GM21367 (cell line): ENCODE results near the gene GNMT.
"Not testable (repeated sequence)": the region's sequence is repeated elsewhere in the genome, so short reads cannot be mapped to it uniquely, and the experiment has no call there.

ENCODE experiments used
- ATAC-seq: cut with Tn5 transposase; IDR thresholded peaks from one replicate; pipeline ENCODE4 v1.9.1; 2021; ENCODE audit not compliant: unreplicated experiment

Gene GNMT

DNA sequence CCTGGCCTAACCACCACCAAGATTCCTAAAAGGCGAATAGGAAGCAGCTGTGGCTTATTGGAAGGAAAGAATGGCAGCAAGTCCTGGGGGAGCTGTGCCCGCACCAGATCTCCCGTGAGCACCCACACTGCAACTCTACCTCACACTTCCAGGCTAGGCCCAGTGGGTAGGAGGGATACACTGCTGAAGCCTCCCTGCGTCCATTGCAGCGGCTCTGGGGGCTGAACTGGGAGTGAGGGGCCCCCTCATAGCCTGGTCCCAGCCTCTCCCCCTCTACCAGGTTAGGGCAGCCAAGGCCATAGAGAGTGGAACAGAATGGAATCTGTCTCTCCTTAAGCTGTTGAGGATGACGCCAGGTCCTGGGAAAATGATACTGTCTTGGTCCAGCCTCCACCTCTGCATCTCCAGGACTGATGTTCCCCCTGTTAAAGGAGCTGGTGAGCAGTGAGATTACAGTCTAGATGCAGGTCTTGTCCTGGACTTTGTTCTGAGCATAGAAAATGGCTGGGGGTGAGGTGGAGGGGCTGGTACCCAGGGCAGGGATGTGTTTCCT is 20.0 kb upstream of the GNMT start:
- no peak for ATAC-seq

DNA sequence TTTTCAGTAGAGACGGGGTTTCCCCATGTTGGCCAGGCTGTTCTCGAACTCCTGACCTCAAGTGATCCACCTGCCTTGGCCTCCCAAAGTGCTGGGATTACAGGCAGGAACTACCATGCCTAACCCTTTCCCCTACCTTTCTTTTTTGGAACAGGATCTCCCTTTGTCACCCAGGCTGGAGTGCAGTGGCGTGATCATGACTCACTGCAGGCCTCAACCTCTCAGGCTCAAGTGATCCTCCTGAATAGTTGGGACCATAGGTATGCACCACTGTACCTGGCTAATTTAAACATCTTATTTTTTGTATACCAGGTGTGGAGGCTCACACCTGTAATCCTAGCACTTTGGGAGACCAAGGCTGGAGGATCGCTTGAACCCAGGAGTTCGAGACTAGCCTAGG is 19.2 kb upstream of the GNMT start:
- not testable (repeated sequence) for ATAC-seq

DNA sequence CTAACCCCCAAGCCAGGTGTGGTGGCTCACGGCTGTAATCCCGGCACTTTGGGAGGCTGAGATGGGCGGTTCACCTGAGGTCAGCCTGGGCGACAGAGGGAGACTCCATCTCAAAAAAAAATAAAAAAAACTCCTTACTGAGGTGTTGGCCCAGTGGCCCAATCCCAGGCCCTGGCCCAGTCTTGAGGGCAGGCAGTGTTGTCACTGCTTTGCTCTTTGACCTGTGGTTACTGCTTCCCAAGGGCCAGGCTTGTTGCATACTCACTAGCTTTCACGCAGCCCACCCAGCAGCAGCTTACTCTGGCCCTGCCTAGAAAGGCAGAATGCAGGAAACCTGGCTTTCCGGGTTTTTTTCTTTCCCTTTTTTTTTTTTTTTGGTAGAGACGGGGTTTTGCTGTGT is 18.1 kb upstream of the GNMT start:
- no peak for ATAC-seq

DNA sequence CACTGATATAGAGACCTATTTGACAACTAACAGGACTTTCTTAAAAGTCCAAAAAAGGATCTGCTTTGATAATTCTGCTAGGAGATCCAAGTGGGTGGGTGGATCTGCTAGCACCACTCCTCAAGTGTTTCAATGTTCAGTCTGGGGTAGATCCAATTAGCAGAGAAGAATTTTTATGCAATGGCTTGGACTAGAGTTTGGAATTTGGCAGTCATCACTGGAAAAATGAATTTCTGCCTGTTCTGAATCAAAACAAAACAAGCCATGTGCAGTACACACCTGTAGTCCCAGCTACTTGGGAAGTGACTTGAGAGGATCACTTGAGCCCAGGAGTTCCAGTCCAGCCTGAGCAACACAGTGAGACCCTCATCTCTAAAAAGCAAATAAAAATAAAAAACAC is 12.6 kb upstream of the GNMT start:
- no peak for ATAC-seq

DNA sequence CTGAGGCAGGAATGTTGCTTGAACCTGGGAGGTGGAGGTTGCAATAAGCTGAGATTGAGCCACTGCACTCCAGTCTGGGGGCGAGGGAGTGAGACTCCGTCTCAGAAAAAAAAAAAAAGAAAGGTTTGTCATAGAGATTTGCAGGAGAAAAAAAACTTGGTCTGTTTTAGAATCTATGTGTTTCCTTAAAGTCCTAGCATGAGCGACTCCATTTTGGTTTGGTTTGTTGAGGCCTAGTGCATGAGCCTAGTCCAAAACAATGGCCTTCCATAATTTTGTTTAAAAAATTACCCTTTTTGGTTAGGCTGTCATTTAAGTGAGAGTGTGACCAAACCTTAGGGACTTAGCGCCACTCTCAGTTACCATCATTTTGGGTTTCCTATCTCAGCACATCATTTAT is 8.2 kb upstream of the GNMT start:
- ATAC-seq = no peak

DNA sequence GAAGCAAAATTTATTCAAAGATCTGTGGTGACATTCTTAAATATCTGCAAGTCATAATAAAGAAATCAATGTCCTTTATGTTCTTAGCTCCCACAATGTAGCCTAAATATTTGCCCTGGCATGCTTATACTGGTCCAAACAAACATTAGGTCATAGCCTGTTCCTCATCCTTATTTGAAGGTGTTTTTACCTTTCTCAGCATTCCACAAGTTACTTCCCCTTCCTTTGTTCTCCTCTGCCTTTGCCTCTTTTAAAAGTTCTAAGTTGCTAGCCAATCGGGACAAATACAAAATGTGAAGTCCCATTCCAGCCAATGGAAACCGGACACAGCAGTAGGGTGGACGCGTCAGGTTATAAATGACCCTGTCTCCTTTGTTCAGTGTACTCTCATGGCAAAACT is 6.1 kb upstream of the GNMT start:
- not testable (repeated sequence) for ATAC-seq

DNA sequence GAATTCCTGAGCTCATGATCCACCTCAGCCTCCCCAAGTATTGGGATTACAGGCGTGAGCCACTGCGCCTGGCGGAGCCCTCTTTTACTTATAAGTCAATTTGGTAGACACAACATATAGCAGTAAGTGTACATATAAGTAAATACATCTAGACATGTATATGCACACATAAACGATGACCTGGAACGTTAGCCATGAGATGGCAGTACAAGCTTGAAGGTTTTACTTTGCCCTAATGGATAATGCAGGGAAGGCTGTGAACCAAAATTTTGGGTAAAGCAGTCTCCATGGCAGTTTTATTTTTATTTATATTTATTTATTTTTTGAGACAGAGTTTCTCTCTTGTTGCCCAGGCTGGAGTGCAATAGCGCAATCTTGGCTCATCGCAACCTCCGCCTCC is 2.4 kb upstream of the GNMT start:
- ATAC-seq = no peak

DNA sequence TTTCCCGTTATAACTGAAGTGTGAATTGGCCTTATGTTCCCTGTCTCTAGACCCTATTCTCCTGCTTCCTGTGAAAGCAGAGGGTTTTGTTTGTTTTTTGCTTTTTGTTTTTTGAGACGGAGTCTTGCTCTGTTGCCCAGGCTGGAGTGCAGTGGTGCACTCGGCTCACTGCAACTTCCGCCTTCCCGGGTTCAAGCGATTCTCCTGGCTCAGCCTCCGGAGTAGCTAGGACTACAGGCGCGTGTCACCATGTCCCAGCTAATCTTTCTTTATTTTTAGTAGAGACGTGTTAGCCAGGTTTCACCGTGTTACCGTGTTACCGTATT is 674 bp upstream of the GNMT start:
- ATAC-seq = no peak

DNA sequence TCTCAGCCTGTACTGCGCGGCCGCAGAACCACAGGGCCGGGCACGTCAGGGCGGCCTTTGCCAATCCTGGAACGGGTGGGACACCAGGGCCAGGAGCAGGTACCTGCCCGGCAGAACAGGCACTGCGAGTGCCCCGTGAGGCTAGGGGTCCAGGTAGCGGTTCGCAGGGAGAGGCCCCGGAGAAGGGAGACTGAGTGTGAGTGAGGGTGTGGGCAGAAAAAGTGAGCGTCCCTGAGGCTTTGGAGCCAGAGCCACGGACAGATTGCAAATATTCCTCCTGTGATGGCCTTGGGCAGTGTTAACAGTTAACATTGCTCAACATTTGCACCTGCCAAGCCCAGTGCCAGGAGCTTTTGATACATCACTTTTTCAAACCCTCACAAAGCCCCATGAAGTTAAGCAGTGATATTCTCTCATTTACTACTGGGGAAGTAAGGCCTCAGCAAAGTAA is 491 bp downstream of the GNMT start:
- no peak for ATAC-seq

DNA sequence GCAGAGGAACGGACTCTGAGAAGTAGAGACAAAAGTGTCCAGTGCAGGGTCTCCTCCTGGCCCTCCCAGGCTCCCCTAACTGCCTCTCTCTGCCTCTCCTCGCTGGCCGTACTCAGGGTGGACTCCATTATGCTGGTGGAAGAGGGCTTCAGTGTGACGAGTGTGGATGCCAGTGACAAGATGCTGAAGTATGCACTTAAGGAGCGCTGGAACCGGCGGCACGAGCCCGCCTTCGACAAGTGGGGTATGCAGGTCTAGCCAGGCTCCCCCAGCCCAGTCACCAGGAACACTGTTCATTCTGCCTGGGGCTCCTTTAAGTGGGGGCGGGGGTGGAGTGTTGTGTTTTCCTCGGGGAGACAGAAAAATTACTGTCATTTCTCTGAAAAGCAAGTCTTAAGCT is 1.5 kb downstream of the GNMT start:
- no peak for ATAC-seq

DNA sequence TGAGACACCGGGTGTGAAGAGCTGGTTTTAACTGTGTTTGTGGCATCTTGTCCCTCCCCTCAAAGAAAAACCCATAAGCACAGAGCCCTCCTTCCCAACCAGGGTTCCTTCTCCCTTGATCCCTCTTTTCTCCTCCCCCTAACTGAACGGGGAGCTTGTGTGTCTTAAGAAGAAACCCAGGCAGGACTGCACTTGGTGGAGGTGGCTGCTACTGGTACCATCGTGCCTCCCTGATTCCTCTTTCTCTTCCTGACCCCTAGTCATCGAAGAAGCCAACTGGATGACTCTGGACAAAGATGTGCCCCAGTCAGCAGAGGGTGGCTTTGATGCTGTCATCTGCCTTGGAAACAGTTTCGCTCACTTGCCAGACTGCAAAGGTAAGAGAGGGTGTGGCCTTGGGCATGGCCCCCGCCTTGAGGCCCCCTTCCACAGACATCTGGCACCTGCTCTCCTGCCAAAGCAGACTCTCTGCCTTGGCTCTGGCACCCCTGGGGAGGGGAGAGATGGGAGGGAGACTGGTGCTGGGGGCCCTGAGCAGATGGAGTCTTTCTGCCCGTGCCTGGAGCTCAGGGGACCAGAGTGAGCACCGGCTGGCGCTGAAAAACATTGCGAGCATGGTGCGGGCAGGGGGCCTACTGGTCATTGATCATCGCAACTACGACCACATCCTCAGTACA is 2.1 kb downstream of the GNMT start:
- ATAC-seq = no peak

DNA sequence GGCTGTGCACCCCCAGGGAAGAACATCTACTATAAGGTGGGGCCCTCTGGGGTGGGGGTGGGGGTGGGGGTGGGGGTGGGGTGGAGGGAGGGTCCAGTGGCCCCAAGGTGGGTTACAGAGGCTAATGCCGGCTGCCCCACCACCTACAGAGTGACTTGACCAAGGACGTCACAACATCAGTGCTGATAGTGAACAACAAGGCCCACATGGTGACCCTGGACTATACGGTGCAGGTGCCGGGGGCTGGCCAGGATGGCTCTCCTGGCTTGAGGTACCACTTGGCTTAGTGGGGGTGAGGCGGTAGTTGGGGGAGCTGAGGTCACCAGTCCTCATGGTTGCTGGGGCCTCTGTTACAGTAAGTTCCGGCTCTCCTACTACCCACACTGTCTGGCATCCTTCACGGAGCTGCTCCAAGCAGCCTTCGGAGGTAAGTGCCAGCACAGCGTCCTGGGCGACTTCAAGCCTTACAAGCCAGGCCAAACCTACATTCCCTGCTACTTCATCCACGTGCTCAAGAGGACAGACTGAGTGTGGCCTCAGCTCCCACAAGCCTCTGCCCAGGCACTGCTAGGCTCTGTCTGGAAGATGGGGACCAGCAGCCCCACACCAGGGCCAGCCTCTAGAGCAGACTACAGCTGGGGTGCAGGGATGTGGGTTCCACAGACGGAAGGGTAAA is 2.8 kb downstream of the GNMT start:
- no peak for ATAC-seq

DNA sequence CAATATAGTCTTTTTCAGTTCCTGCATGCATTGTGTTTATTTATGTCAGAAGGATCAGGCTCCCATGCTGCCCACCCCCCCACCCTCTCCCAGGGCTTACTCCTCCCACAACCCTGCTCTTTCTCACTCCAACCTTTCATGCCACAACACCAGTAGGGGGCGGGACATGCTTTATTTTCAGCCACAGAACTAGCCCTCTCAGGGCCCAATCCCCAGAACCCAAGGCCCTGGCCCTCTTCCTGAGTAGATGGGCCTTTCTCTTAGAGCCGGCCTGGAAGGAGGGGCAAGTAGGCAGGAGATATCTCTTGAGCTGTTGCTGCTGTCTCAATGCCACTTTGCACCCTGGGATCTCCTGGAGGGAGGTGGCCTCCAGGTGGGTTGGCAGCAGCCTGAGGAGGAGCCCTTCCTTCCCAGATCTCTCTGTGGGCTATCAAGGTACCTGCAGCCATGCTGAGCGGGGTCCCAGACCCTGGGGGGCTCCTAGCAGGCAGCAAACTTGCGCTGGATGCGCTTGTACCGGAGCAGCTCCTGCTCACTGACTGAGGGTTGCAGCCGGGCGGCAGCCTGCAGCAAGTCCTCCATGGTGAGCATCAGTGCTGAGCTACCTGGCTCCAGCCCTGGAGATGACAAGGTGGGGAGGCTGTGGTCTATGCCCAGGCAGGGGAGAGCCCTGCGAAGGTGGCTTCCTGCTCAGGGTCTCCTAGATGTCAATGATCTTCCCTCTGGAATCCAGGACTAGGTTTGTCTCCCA is 3.5 kb downstream of the GNMT start:
- ATAC-seq = no peak

DNA sequence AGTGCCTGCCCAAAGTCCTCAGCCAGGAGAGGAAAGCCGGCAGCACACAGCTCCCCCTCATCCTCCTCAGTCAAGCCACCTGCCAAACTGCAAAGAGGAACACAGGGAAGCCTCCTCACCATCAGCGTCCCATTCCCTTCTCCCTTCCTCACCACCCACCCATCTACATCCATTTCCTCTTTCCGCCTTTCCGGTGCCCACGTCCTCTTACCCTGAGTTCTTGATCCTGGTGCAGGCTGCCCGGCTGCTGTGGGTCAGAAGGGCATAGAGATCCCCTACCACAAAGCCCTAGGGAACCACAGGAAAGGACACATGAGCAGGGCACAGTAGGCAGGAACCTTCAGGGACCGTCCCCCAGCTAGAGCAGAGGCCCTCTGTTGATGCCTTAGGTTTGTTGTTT is 6.0 kb downstream of the GNMT start:
- ATAC-seq = no peak

DNA sequence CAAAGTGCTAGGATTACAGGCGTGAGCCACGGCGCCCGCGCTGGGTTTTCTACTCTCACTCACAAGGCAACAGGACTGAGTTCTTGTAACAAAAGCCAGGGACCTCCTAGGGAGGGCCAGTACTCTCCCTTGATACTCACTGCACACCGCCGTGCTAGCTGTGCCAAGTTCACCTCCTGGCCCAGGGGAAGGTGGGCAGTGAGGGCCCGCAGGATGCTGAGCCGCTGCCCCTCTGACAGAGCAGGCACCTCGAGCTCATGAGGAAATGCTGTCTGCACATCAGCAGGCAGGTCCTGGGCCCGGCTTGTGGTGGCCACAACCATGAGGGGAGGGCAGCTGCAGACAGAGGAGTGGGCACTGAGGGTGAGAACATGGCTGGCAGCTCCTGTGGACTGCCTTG is 6.7 kb downstream of the GNMT start:
- ATAC-seq = no peak

DNA sequence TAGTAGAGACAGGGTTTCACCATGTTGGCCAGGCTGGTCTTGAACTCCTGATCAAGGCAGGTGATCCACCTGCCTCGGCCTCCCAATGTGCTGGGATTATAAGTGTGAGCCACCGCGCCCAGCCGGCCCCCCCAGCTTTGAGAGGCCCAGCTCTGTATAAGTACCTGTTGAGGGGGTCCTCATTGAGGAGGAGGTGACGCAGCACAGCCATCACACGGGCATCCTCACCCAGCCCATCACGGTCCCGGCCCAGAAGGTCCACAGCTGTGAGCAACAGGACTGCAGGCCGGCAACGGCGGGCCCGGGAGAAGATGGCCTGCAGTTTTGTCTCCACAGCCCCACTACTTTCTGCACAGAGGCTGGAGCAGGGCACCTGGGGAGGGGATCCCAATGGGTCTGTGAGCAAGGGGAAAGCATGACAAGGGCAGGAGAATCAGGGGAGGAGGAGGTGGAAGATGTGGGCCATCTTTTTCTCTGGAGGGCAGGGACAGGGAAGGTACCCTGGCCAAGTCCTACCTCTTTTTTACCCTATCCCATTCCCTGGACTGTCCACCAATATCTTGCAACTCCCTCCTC is 7.7 kb downstream of the GNMT start:
- ATAC-seq = no peak

DNA sequence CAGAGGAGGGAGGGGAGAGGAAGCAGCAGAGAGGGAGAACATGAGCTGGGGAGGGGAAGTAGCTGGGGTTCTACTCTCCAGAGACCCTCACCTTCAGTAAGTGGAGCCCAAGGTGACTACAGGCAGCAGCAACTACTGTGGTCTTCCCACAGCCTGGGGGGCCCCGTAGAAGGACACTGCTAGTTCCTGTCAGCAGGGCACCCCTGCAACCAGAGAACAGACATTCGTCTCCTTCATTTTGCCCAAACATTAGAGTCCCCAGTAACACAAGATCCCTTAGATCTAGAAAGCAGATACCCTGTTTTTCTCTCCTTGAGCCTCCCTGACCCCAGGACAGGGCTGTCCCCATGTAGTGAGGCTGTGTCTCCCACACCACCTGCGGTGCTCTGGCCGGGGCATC is 8.2 kb downstream of the GNMT start:
- ATAC-seq = no peak

DNA sequence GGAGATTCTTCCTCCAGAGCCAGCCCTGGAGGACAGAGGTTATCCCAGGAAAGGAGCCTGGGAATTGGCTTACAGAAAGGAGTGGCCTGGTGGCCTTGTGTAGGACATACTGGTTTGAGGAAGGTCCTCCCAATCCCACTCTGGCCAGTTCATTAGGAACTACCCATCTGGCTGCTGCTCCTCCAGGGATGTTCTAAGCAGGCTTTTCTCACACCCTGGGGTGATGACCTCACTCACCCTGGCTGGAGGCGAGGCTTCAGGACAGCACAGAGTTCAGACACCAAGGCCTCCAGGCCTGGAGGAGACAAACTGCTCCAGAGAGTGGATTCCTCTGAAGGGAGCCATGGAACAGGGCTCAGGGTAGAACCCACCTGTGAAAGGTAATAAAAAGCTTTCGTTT is 8.9 kb downstream of the GNMT start:
- no peak for ATAC-seq

DNA sequence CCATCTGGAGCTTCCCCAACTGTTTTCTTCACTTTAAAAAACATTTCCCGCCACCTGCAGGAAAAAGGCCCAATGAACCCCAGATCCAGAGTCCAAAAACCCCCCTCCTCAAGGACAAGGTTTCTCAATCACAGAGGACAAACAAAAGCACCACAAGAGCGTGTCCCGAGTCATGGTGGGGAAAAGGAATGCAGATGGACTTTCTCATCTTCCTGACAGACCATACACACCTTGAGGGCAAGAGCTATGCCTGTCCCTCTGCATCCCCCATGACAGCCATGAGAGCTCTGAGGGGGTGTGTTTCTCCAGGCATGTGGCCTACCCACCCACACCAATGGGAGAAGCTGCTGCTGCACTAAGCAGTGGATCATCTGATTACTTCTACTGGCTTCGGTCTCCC is 9.4 kb downstream of the GNMT start:
- ATAC-seq = no peak

DNA sequence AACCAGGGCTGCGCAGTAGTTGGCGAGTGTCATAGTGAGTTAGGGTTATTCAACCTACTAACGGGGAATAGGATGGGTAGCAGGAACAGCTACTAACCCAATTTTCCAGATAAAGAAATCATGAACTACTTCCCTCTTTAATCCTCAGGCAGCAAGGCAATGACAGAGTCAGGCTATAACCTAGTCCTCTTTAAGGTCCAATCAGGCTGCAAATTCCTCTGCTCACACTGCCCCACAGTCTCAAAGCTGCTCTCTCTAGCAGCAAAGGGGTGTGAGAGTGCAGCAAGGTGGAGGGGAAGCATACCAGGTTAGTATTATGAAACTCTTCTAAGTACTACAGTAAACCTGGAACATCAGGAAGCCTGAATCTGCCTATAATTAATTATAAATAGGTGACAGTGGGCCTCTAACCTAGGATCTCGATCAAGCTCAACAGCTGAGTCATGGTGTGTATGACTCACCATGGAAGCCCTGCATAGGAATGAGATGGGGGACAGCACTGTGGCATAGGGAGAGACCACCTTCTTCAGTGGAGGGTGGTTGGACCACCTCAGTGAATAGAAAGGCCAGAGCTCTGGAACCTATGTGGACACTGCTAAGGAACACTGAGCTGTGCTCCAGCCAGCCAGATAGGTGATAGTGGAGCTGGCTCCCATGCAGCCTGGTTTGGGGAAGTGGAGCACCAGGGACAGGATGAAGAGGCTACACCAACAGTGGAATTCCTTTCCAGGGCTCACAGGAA is 10.5 kb downstream of the GNMT start:
- no peak for ATAC-seq

DNA sequence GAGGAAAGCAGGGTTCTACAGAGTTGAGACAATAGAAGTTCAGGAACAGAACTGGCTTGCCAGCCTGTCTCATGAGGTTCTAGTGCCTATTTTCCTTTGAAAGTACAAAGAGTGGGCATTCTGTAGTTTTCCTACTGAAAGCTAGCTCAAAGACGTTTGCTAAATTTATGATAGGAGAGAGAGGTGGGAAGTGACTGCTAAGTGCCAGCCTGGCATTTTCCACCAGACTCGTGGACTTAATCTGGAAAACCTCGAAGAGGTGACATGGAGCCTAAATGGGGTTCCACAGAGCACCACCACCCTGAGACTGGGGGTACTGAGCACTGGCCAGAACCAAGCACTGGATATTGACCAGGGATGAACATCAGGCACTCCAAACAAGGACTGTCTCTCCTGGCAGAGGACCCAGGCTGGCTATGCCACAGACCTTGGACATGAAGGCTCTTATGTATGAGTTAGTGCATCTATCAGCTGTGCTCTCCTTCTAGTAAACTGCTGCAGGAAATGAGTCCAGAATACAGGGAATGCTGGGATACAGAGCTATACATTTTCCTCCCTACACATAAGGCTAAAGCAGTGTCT is 11.3 kb downstream of the GNMT start:
- no peak for ATAC-seq
